ENCODE measurements around the gene ZNF346. TPM values are rescaled to one million over a fixed set of nuclear protein-coding genes. Genes with fewer than 3 reads are reported as not detected.

ZNF346 gene
- total RNA-seq, 6 donors from 2014 or later = 9.3 to 31.4 (median 16.8) TPM

GRCh38 chr5:177003649-177004048 is 18.8 kb upstream of the ZNF346 start:
- TF ChIP-seq POLR2A (IDR thresholded peaks at IDR 0.05) = no peak
- TF ChIP-seq POLR2AphosphoS5 (IDR thresholded peaks at IDR 0.05) = no peak
- TF ChIP-seq EP300 (IDR thresholded peaks at IDR 0.05) = no peak
- TF ChIP-seq CTCF (IDR thresholded peaks at IDR 0.05) = no peak
- no peaks in the 10 kb centered on the region for H3K36me3 ChIP-seq
- no peak for ATAC-seq (ENCODE audit: low FRiP score in 2 of 2)
- H3K4me3 ChIP-seq = no peak overlapping the region
- no peak overlapping the region for H3K27ac ChIP-seq
- H3K4me1 ChIP-seq = peaks cover 14 to 49% (median 25%) of the 10 kb centered on the region in 4 donors
- no peak for DNase-seq
- no peaks in the 10 kb centered on the region for H3K9me3 ChIP-seq
- 59 to 73% methylated on average over 5 of the region's 5 CpGs for WGBS, 2 donors
- H3K27me3 ChIP-seq = no peaks in the 10 kb centered on the region

- WGBS, 2 donors = 92 to 98% methylated on average over 10 of the region's 10 CpGs
- DNase-seq (no peak), ATAC-seq (ENCODE audit: low FRiP score in 2 of 2) (no peak)
- no peak for TF ChIP-seq POLR2AphosphoS5 (IDR thresholded peaks at IDR 0.05)
- no peak for TF ChIP-seq CTCF (IDR thresholded peaks at IDR 0.05)
- no peak for TF ChIP-seq POLR2A (IDR thresholded peaks at IDR 0.05)
- TF ChIP-seq EP300 (IDR thresholded peaks at IDR 0.05) = no peak
- Histone ChIP-seq H3K4me3 (peak overlapping the region in 3 of 4 donors; percentile 64 to 97 (median 81)), H3K4me1 (peaks cover 14 to 45% (median 22%) of the 10 kb centered on the region in 4 donors), H3K36me3 (no peaks in the 10 kb centered on the region), H3K27ac (peak overlapping the region in 2 of 4 donors; percentile 90 to 96), H3K9me3 (no peaks in the 10 kb centered on the region), H3K27me3 (no peaks in the 10 kb centered on the region)
These were observed 17.5 kb upstream of the ZNF346 start for GRCh38 chr5:177004961-177005360.

DNA sequence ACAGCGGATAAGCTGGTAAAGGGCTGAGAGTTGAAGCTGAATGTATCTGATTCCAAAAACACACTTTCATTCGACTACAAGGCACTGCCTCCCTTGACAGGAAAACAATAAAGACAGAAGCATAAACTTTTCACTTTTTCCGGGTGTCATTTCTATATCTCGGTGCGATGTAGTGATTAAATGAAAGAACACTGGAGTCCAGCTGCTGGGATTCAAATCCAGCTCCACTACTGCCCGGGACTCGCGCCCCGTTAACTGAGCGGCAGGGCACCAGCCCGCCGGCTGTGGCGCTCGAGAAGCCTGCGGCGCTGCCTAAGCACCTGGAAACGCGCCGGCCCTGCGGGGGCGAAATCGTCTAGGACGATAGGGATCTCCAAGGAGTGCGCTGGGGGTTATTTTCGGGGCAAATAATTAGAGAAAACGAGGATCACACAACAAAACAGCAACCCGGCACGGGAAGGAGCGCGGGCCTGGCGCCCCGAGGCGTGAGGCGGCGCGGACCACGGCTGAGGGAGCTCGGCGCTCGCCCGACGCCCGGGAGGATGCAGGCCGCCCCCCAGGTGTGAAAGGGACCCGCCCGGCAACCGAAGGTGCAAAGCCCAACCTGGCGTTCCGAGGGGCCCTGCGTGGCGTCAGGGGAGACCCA is 16.8 kb upstream of the ZNF346 start:
- TF ChIP-seq EP300 (IDR thresholded peaks at IDR 0.05) = no peak
- TF ChIP-seq POLR2AphosphoS5 (IDR thresholded peaks at IDR 0.05) = no peak
- no peak for TF ChIP-seq POLR2A (IDR thresholded peaks at IDR 0.05)
- peak in 5 of 6 experiments; percentile 31 to 58 (median 46) for TF ChIP-seq CTCF (IDR thresholded peaks at IDR 0.05)
- peak; percentile 79 to 93 for DNase-seq
- H3K4me1 ChIP-seq = peaks cover 14 to 37% (median 15%) of the 10 kb centered on the region in 4 donors
- no peaks in the 10 kb centered on the region for H3K36me3 ChIP-seq
- WGBS, 2 donors = 2 to 3% methylated on average over 26 to 42 of the region's 51 CpGs
- peak overlapping the region; percentile 90 to 96 (median 92) for H3K27ac ChIP-seq
- H3K9me3 ChIP-seq = no peaks in the 10 kb centered on the region
- peak overlapping the region; percentile 64 to 97 (median 80) for H3K4me3 ChIP-seq
- no peaks in the 10 kb centered on the region for H3K27me3 ChIP-seq
- ATAC-seq (ENCODE audit: low FRiP score in 2 of 2) = peak; percentile 83 to 91

GRCh38 chr5:177006265-177006972 is 16.1 kb upstream of the ZNF346 start, which contains the start of gene UIMC1:
Gene UIMC1, minus strand, starts transcription at chr5:177006779. Its CDS starts 24,164 bp downstream, at chr5:176982615.
- H3K27ac ChIP-seq = peak within 1 kb of the TSS; percentile 90 to 96 (median 92)
- WGBS, 2 donors = 0 to 2% methylated on average over 9 to 16 of the region's 83 CpGs

More at GRCh38 chr5:177006265-177006972, 16.1 kb upstream of the ZNF346 start, which contains the start of gene UIMC1:
- no peaks in the 10 kb centered on the region for H3K9me3 ChIP-seq
- TF ChIP-seq POLR2AphosphoS5 (IDR thresholded peaks at IDR 0.05) = peak; percentile 39 to 79
- TF ChIP-seq POLR2A (IDR thresholded peaks at IDR 0.05) = peak in 1 of 4 donors; percentile 58
- TF ChIP-seq EP300 (IDR thresholded peaks at IDR 0.05) = no peak
- no peak for TF ChIP-seq CTCF (IDR thresholded peaks at IDR 0.05)
- DNase-seq (peak; percentile 93 to 99), ATAC-seq (ENCODE audit: low FRiP score in 2 of 2) (peak; percentile 97)
- H3K36me3 ChIP-seq = no peaks in the 10 kb centered on the region
- H3K4me1 ChIP-seq = peaks cover 14 to 35% (median 15%) of the 10 kb centered on the region in 4 donors
- H3K4me3 ChIP-seq = peak within 1 kb of the TSS; percentile 64 to 97 (median 80)
- no peaks in the 10 kb centered on the region for H3K27me3 ChIP-seq

Data from upper lobe of left lung (tissue), 6 donors.